ENCODE measurements around the gene SGTB. TPM values are rescaled to one million over a fixed set of nuclear protein-coding genes. Genes with fewer than 3 reads are reported as not detected.

The SGTB gene
- total and polyA plus RNA-seq, 2 of the 8 experiments (the other 6 are each of a cell fraction or from before 2014, with no cell fraction given): 2.2 to 18.7 TPM

DNA sequence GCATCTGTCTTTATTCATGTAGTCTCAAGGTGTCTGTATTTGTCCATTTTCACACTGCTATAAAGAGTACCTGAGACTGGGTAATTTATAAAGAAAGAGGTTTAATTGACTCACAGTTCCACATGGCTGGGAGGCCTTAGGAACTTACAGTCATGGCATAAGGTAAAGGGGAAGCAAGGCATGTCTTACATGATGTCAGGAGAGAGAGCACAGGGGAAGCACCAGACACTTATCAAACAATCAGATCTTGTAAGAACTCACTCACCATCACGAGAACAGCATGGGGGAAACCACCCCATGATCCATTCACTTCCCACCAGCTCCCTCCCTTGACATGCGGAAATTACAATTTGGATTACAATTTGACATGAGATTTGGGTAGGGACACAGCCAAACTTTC lies 44.3 kb upstream of the SGTB start (continued):
- TF ChIP-seq, protein P1, sequence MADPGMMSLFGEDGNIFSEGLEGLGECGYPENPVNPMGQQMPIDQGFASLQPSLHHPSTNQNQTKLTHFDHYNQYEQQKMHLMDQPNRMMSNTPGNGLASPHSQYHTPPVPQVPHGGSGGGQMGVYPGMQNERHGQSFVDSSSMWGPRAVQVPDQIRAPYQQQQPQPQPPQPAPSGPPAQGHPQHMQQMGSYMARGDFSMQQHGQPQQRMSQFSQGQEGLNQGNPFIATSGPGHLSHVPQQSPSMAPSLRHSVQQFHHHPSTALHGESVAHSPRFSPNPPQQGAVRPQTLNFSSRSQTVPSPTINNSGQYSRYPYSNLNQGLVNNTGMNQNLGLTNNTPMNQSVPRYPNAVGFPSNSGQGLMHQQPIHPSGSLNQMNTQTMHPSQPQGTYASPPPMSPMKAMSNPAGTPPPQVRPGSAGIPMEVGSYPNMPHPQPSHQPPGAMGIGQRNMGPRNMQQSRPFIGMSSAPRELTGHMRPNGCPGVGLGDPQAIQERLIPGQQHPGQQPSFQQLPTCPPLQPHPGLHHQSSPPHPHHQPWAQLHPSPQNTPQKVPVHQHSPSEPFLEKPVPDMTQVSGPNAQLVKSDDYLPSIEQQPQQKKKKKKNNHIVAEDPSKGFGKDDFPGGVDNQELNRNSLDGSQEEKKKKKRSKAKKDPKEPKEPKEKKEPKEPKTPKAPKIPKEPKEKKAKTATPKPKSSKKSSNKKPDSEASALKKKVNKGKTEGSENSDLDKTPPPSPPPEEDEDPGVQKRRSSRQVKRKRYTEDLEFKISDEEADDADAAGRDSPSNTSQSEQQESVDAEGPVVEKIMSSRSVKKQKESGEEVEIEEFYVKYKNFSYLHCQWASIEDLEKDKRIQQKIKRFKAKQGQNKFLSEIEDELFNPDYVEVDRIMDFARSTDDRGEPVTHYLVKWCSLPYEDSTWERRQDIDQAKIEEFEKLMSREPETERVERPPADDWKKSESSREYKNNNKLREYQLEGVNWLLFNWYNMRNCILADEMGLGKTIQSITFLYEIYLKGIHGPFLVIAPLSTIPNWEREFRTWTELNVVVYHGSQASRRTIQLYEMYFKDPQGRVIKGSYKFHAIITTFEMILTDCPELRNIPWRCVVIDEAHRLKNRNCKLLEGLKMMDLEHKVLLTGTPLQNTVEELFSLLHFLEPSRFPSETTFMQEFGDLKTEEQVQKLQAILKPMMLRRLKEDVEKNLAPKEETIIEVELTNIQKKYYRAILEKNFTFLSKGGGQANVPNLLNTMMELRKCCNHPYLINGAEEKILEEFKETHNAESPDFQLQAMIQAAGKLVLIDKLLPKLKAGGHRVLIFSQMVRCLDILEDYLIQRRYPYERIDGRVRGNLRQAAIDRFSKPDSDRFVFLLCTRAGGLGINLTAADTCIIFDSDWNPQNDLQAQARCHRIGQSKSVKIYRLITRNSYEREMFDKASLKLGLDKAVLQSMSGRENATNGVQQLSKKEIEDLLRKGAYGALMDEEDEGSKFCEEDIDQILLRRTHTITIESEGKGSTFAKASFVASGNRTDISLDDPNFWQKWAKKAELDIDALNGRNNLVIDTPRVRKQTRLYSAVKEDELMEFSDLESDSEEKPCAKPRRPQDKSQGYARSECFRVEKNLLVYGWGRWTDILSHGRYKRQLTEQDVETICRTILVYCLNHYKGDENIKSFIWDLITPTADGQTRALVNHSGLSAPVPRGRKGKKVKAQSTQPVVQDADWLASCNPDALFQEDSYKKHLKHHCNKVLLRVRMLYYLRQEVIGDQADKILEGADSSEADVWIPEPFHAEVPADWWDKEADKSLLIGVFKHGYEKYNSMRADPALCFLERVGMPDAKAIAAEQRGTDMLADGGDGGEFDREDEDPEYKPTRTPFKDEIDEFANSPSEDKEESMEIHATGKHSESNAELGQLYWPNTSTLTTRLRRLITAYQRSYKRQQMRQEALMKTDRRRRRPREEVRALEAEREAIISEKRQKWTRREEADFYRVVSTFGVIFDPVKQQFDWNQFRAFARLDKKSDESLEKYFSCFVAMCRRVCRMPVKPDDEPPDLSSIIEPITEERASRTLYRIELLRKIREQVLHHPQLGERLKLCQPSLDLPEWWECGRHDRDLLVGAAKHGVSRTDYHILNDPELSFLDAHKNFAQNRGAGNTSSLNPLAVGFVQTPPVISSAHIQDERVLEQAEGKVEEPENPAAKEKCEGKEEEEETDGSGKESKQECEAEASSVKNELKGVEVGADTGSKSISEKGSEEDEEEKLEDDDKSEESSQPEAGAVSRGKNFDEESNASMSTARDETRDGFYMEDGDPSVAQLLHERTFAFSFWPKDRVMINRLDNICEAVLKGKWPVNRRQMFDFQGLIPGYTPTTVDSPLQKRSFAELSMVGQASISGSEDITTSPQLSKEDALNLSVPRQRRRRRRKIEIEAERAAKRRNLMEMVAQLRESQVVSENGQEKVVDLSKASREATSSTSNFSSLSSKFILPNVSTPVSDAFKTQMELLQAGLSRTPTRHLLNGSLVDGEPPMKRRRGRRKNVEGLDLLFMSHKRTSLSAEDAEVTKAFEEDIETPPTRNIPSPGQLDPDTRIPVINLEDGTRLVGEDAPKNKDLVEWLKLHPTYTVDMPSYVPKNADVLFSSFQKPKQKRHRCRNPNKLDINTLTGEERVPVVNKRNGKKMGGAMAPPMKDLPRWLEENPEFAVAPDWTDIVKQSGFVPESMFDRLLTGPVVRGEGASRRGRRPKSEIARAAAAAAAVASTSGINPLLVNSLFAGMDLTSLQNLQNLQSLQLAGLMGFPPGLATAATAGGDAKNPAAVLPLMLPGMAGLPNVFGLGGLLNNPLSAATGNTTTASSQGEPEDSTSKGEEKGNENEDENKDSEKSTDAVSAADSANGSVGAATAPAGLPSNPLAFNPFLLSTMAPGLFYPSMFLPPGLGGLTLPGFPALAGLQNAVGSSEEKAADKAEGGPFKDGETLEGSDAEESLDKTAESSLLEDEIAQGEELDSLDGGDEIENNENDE (IDR thresholded peaks at IDR 0.05; ENCODE audit: insufficient replicate concordance, low read length): no peak
- no peak for TF ChIP-seq SUZ12 (IDR thresholded peaks at IDR 0.05; ENCODE audit: low read length)
- no peak for TF ChIP-seq TCF12 (IDR thresholded peaks at IDR 0.05; ENCODE audit: low read depth, low read length)
- TF ChIP-seq RFX5 (IDR thresholded peaks at IDR 0.05; ENCODE audit: borderline replicate concordance, low read depth, low read length): no peak
- TF ChIP-seq GABPA (IDR thresholded peaks at IDR 0.05; ENCODE audit: borderline replicate concordance, insufficient read depth, low read length): no peak
- TF ChIP-seq BACH1 (IDR thresholded peaks at IDR 0.05; ENCODE audit: low read length): no peak
- TF ChIP-seq, protein P2, sequence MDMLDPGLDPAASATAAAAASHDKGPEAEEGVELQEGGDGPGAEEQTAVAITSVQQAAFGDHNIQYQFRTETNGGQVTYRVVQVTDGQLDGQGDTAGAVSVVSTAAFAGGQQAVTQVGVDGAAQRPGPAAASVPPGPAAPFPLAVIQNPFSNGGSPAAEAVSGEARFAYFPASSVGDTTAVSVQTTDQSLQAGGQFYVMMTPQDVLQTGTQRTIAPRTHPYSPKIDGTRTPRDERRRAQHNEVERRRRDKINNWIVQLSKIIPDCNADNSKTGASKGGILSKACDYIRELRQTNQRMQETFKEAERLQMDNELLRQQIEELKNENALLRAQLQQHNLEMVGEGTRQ (IDR thresholded peaks at IDR 0.05; ENCODE audit: low read length): no peak
- TF ChIP-seq POLR2AphosphoS5 (IDR thresholded peaks at IDR 0.05; ENCODE audit: low read depth, low read length): no peak
- no peak for TF ChIP-seq KDM1A (IDR thresholded peaks at IDR 0.05; ENCODE audit: borderline replicate concordance, low read length)
- no peak for TF ChIP-seq SAP30 (IDR thresholded peaks at IDR 0.05; ENCODE audit: insufficient read depth, insufficient replicate concordance, low read length)
- TF ChIP-seq EGR1 (IDR thresholded peaks at IDR 0.05; ENCODE audit: borderline replicate concordance, low read depth, low read length): no peak
